K562 (cell line): ENCODE results near the gene TENT5A. TPM values are rescaled to one million over a fixed set of nuclear protein-coding genes. Genes with fewer than 3 reads are reported as not detected.

Experiments
- ATAC-seq: fragments of 200-7000 bp; cut with Tn5 transposase; 3 replicates; pipeline ENCODE4 v1.9.1; 2020; ENCODE audit warnings: moderate library complexity
- BruUV-seq: library from RNA; stranded (reverse); fragments of 400-500 nt; replicated peaks from 2 replicates; lab custom pipeline; 2021; lab: Mats Ljungman, UMichigan
- CTCF ChIA-PET: fragments of 300-600 bp; formaldehyde crosslinking; extraction: SDS; loops from one replicate; lab custom pipeline; 2021; ENCODE audit warnings: low intra/inter-chr PET ratio; lab: Yijun Ruan, JAX
- POLR2A ChIA-PET: fragments of 300-600, 350-650 bp; sonication (Branson Sonifier 250); formaldehyde crosslinking; extraction: SDS; loops from one replicate; lab custom pipeline; 2021; ENCODE audit warnings: antibody characterized with exemption, inconsistent platforms; lab: Yijun Ruan, JAX
- DNase-seq, 4 experiments: peaks; one replicate each; pipeline versions ENCODE4 v3.0.0 to v3.0.0-alpha.2; 2011 to 2018; ENCODE audit warnings: low spot score in 3 of 4, mixed read lengths in 3 of 4; ENCODE audit errors: extremely low read depth in 1 of 4
- FAIRE-seq: peaks from 2 replicates; lab custom pipeline; 2011; peaks lifted over from hg19 to GRCh38; lab: Jason Lieb, UNC
- H2AFZ ChIP-seq: 2 replicates; pipeline ENCODE4 v1.6.0; 2011; ENCODE audit warnings: low read depth, low read length, control low read depth, inconsistent platforms
- H3K27ac ChIP-seq: fragments of 200-600 bp; 3 replicates; pipeline ENCODE4 v1.8.0; 2011; ENCODE audit warnings: low read depth, mild to moderate bottlenecking, control low read depth, inconsistent platforms, low read length, moderate library complexity, mixed read lengths; ENCODE audit errors: extremely low read depth
- H3K27me3 ChIP-seq, 2 experiments: fragments of 300-600 bp in 1 of 2; 2 replicates in 1 of 2; 3 replicates in 1 of 2; pipeline versions ENCODE4 v1.6.0 to v1.8.0; 2011; ENCODE audit warnings: inconsistent platforms in 2 of 2, low read length in 2 of 2, mild to moderate bottlenecking in 1 of 2, mixed read lengths in 1 of 2, moderate library complexity in 1 of 2; ENCODE audit not compliant: control insufficient read depth in 2 of 2, insufficient read depth in 2 of 2
- H3K36me3 ChIP-seq: fragments of 300-600 bp; 3 replicates; pipeline ENCODE4 v1.8.0; 2011; ENCODE audit warnings: mild to moderate bottlenecking, low read length, inconsistent platforms; ENCODE audit not compliant: control insufficient read depth, insufficient read depth
- H3K4me1 ChIP-seq, 2 experiments: fragments of 200-600 bp in 1 of 2; replicated peaks in 1 of 2; 2 replicates in 1 of 2; 3 replicates in 1 of 2; pipeline versions ENCODE4 v1.5.1 to v1.8.0; 2011; ENCODE audit warnings: inconsistent platforms in 2 of 2, low read length in 2 of 2, mild to moderate bottlenecking in 1 of 2, mixed read lengths in 1 of 2, moderate library complexity in 1 of 2; ENCODE audit not compliant: control insufficient read depth in 2 of 2, insufficient read depth in 2 of 2
- H3K4me2 ChIP-seq: 2 replicates; pipeline ENCODE4 v1.6.1; 2011; ENCODE audit warnings: low read length, control low read depth, inconsistent platforms, mixed read lengths; ENCODE audit not compliant: insufficient read depth
- H3K4me3 ChIP-seq: fragments of 200-600 bp; sonication (generic), shearing (Covaris generic); 2 replicates; pipeline ENCODE4 v1.5.1; 2016; ENCODE audit warnings: control low read depth, inconsistent platforms
- H3K79me2 ChIP-seq: fragments of 200-600 bp; 3 replicates; pipeline ENCODE4 v1.8.0; 2011; ENCODE audit warnings: low read length, inconsistent platforms; ENCODE audit not compliant: control insufficient read depth, insufficient read depth
- H3K9ac ChIP-seq, 2 experiments: 2 replicates each; pipeline versions ENCODE4 v1.6.0 to v1.6.1; 2011; ENCODE audit warnings: low read depth in 2 of 2, low read length in 2 of 2, control low read depth in 1 of 2, inconsistent platforms in 1 of 2, mild to moderate bottlenecking in 1 of 2, mixed read lengths in 1 of 2; ENCODE audit not compliant: insufficient read depth in 1 of 2
- H3K9me1 ChIP-seq: one replicate; pipeline ENCODE4 v1.6.0; 2011; ENCODE audit warnings: inconsistent platforms, mild to moderate bottlenecking, low read length, moderate library complexity; ENCODE audit not compliant: control insufficient read depth, insufficient read depth
- H3K9me3 ChIP-seq: replicated peaks from 2 replicates; pipeline ENCODE4 v1.5.1; 2011; ENCODE audit warnings: low read depth, low read length, inconsistent platforms; ENCODE audit not compliant: control insufficient read depth, insufficient read depth
- H4K20me1 ChIP-seq: replicated peaks from 2 replicates; pipeline ENCODE4 v1.6.1; 2011; ENCODE audit warnings: low read length, inconsistent platforms, mixed read lengths; ENCODE audit not compliant: control insufficient read depth, insufficient read depth
- ARHGAP35 ChIP-seq: fragments of 450-650 bp; IDR thresholded peaks from 2 replicates; pipeline ENCODE4 v1.6.1; 2018; ENCODE audit not compliant: partially characterized antibody
- FOXA1 ChIP-seq: fragments of 450-650 bp; IDR thresholded peaks from 2 replicates; pipeline ENCODE4 v1.6.1; 2016; ENCODE audit warnings: mild to moderate bottlenecking, borderline replicate concordance
- HMG20B ChIP-seq: fragments of 250-450 bp; sonication (Bioruptor Pico); IDR thresholded peaks from 2 replicates; pipeline ENCODE4 v1.5.0; 2021; ENCODE audit warnings: mild to moderate bottlenecking
- NCOA2 ChIP-seq, 2 experiments: fragments of 450-650 bp; IDR thresholded peaks; 2 replicates each; pipeline ENCODE4 v1.6.1; 2018; ENCODE audit warnings: mild to moderate bottlenecking in 2 of 2, moderate library complexity in 1 of 2; ENCODE audit not compliant: partially characterized antibody in 2 of 2
- POLR2B ChIP-seq: fragments of 450-650 bp; IDR thresholded peaks from 2 replicates; pipeline ENCODE4 v1.6.1; 2018; ENCODE audit warnings: low read depth; ENCODE audit not compliant: partially characterized antibody
- PTRF ChIP-seq: fragments of 450-650 bp; IDR thresholded peaks from 2 replicates; pipeline ENCODE4 v1.6.1; 2016; ENCODE audit warnings: mild to moderate bottlenecking, missing genetic modification characterization, missing compliant biosample characterization
- RBM22 ChIP-seq: fragments of 200-400 bp; formaldehyde crosslinking; IDR thresholded peaks from 2 replicates; pipeline ENCODE4 v1.6.1; 2018; ENCODE audit warnings: low read length, low read depth; ENCODE audit not compliant: poor library complexity, severe bottlenecking
- RUNX1 ChIP-seq: sonication (generic); IDR thresholded peaks from 2 replicates; pipeline ENCODE4 v1.6.1; 2016; ENCODE audit warnings: antibody characterized with exemption, low read depth
- SIN3B ChIP-seq: fragments of 450-650 bp; IDR thresholded peaks from 2 replicates; pipeline ENCODE4 v1.6.1; 2017; ENCODE audit warnings: low read depth, mild to moderate bottlenecking, moderate library complexity
- TAF7 ChIP-seq: fragments of 450-650 bp; IDR thresholded peaks from 2 replicates; pipeline ENCODE4 v1.6.1; 2016; ENCODE audit warnings: missing genetic modification characterization, missing compliant biosample characterization
- ZNF3 ChIP-seq: fragments of 250-450 bp; sonication (Bioruptor Pico); IDR thresholded peaks from 2 replicates; pipeline ENCODE4 v1.5.0; 2021; ENCODE audit warnings: mild to moderate bottlenecking, moderate library complexity
- WGBS: fragments of 100-300 bp; shearing (Covaris generic); methylation state at CpG from one replicate; pipeline ENCODE4 v1.1.6; 2016; ENCODE audit warnings: low coverage, mixed read lengths; ENCODE audit not compliant: insufficient coverage; ENCODE audit errors: missing lambda C conversion rate; 5-methylcytosine and 5-hydroxymethylcytosine counted together
- in situ Hi-C: fragments of 300-500 bp; cut with MboI; formaldehyde crosslinking; loops from 4 replicates; pipeline ENCODE4 v1.15.0; 2018; ENCODE audit warnings: inconsistent platforms, mixed read lengths
- intact Hi-C: fragments of 100-400 bp; cut with micrococcal nuclease; formaldehyde crosslinking; loops from 2 replicates; pipeline ENCODE4 v1.14.2; 2022
- polyA plus RNA-seq, 8 experiments: library from polyadenylated mRNA; depleted of rRNA in 4 of 8; stranded (reverse) in 5 of 8; unstranded in 3 of 8; fragments of >200 nt; fragmentation: Nextera tagmentation in 2 of 8; fragmentation: Illumina TruSeq in 1 of 8; extraction: Ambion mirVana in 2 of 8; extraction: Trizol in 1 of 8; gene quantifications; 2 replicates each; pipeline versions ENCODE4 v1.2.1 to v1.2.3, GENCODE V29; 2011 to 2014; ENCODE audit warnings: inconsistent platforms in 1 of 8, missing spikeins in 1 of 8
- total RNA-seq, 7 experiments: library from RNA; depleted of rRNA in 6 of 7; stranded (reverse); fragments of >200 nt in 6 of 7; fragmentation: Illumina TruSeq in 2 of 7; extraction: Trizol in 2 of 7; gene quantifications; 2 replicates each; pipeline versions ENCODE4 v1.2.1 to v1.2.3, GENCODE V29; 2011 to 2021; ENCODE audit warnings: low replicate concordance in 1 of 7
- TF ChIP-seq, protein P1 (sequence below): sonication (generic); formaldehyde crosslinking; IDR thresholded peaks from 2 replicates; pipeline ENCODE4 v1.9.0; 2022; ENCODE audit warnings: mild to moderate bottlenecking, missing genetic modification reagents
- TF ChIP-seq, protein P2 (sequence below): fragments of 250-450 bp; sonication (Bioruptor Pico); IDR thresholded peaks from 2 replicates; pipeline ENCODE4 v1.5.0; 2021; ENCODE audit warnings: mild to moderate bottlenecking, borderline replicate concordance
- TF ChIP-seq, protein P3 (sequence below): conservative IDR thresholded peaks from 2 replicates; pipeline ENCODE4 v1.6.1; 2011; ENCODE audit warnings: low read depth, mild to moderate bottlenecking, low read length; ENCODE audit not compliant: control insufficient read depth
- TF ChIP-seq, protein P4 (sequence below): fragments of 250-450 bp; sonication (Bioruptor Pico); IDR thresholded peaks from 2 replicates; pipeline ENCODE4 v1.8.0; 2021; ENCODE audit warnings: moderate library complexity, mild to moderate bottlenecking, inconsistent platforms

TENT5A gene
- total and polyA plus RNA-seq, 9 of the 15 experiments (the other 6 are each of a cell fraction or from before 2014, with no cell fraction given): 0.77 to 2.3 (median 1.3) TPM

DNA sequence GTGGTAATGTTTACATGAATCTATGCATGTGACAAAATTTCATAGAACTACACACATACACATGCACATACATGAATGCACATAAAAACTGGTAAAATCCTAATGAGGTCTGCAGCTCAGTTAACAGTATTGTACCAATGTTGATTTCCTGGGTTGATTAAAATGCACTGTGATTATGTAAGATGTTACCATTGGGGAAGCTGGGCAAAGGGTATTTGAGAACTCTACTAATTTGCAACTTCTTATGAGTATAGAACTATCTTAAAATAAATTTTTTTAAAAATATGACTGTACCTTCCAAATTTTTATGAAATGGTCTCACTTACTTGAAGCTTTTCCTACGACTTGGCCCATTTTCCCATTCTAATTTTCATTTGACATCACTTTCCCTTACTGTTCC, 43.4 kb upstream of the TENT5A start (continued):
- TF ChIP-seq, protein P1, sequence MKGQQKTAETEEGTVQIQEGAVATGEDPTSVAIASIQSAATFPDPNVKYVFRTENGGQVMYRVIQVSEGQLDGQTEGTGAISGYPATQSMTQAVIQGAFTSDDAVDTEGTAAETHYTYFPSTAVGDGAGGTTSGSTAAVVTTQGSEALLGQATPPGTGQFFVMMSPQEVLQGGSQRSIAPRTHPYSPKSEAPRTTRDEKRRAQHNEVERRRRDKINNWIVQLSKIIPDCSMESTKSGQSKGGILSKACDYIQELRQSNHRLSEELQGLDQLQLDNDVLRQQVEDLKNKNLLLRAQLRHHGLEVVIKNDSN: no peak

DNA sequence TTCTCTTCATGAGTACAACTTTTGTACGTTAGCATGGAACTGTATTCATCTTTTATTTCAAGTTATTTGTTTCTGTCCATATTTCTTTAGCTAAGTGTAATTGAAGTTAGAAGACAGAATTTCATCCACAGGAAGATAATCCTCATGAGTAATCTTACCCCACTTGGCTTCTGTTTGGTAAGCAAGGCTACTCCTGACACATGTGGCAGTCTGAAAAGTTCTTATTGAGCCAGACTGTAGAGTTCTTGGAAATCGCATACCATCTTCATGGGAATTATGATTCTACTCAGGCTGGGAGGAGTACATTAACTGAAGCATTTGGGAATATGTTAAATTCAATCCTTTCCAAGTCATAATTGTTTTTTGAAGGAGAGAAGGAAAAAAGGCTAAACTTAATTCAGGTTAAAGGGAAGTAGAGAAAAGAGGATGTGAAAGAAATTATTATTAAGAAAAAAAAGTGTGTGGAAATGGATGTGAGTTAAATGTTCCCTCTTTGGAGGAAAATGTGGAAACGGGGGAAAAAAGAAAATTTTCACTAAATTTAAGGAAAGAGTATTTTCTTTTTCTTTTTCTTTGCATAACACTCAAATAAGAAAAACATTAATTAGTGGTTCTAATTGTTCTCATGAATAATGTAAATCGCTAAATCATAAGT, 41.5 kb upstream of the TENT5A start:
- CTCF ChIA-PET: no interaction called here
- ATAC-seq (no peak), DNase-seq (no peak), FAIRE-seq (no peak)
- in situ Hi-C loops: no loop called here
- no peak overlapping the region for H3K4me3 ChIP-seq
- no peaks in the 10 kb centered on the region for H3K36me3 ChIP-seq
- intact Hi-C loops: no loop called here
- no peaks in the 10 kb centered on the region for H3K4me1 ChIP-seq
- no peaks in the 10 kb centered on the region for H3K9me3 ChIP-seq
- no peaks in the 10 kb centered on the region for H3K27me3 ChIP-seq
- H2AFZ ChIP-seq: no peak overlapping the region
- POLR2A ChIA-PET: no interaction called here
- TF ChIP-seq, protein P2, sequence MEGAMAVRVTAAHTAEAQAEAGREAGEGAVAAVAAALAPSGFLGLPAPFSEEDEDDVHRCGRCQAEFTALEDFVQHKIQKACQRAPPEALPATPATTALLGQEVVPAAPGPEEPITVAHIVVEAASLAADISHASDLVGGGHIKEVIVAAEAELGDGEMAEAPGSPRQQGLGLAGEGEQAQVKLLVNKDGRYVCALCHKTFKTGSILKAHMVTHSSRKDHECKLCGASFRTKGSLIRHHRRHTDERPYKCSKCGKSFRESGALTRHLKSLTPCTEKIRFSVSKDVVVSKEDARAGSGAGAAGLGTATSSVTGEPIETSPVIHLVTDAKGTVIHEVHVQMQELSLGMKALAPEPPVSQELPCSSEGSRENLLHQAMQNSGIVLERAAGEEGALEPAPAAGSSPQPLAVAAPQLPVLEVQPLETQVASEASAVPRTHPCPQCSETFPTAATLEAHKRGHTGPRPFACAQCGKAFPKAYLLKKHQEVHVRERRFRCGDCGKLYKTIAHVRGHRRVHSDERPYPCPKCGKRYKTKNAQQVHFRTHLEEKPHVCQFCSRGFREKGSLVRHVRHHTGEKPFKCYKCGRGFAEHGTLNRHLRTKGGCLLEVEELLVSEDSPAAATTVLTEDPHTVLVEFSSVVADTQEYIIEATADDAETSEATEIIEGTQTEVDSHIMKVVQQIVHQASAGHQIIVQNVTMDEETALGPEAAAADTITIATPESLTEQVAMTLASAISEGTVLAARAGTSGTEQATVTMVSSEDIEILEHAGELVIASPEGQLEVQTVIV (CRISPR knock-in tag): no peak
- no peak for TF ChIP-seq SIN3B
- TF ChIP-seq, protein P3, sequence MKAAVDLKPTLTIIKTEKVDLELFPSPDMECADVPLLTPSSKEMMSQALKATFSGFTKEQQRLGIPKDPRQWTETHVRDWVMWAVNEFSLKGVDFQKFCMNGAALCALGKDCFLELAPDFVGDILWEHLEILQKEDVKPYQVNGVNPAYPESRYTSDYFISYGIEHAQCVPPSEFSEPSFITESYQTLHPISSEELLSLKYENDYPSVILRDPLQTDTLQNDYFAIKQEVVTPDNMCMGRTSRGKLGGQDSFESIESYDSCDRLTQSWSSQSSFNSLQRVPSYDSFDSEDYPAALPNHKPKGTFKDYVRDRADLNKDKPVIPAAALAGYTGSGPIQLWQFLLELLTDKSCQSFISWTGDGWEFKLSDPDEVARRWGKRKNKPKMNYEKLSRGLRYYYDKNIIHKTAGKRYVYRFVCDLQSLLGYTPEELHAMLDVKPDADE: no peak
- TF ChIP-seq POLR2B: no peak
- TF ChIP-seq FOXA1: no peak
- TF ChIP-seq PTRF (tag): no peak
- TF ChIP-seq RBM22: no peak
- TF ChIP-seq NCOA2 (IDR thresholded peaks at IDR 0.05; ENCODE audit: partially characterized antibody in 2 of 2): no peak
- TF ChIP-seq RUNX1: no peak
- no peak for TF ChIP-seq ZNF3 (CRISPR knock-in tag)
- no peak for TF ChIP-seq TAF7
- TF ChIP-seq, protein P4, sequence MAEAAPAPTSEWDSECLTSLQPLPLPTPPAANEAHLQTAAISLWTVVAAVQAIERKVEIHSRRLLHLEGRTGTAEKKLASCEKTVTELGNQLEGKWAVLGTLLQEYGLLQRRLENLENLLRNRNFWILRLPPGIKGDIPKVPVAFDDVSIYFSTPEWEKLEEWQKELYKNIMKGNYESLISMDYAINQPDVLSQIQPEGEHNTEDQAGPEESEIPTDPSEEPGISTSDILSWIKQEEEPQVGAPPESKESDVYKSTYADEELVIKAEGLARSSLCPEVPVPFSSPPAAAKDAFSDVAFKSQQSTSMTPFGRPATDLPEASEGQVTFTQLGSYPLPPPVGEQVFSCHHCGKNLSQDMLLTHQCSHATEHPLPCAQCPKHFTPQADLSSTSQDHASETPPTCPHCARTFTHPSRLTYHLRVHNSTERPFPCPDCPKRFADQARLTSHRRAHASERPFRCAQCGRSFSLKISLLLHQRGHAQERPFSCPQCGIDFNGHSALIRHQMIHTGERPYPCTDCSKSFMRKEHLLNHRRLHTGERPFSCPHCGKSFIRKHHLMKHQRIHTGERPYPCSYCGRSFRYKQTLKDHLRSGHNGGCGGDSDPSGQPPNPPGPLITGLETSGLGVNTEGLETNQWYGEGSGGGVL (CRISPR knock-in tag): no peak
- no peak for TF ChIP-seq HMG20B (CRISPR knock-in tag)
- no peak for TF ChIP-seq ARHGAP35
- no peaks in the 10 kb centered on the region for H4K20me1 ChIP-seq
- H3K27ac ChIP-seq: no peak overlapping the region
- no peak overlapping the region for H3K4me2 ChIP-seq
- H3K9me1 ChIP-seq: no peaks in the 10 kb centered on the region
- no peaks in the 10 kb centered on the region for H3K79me2 ChIP-seq
- WGBS: 0% methylated on average over 4 of the region's 4 CpGs
- no peak overlapping the region for H3K9ac ChIP-seq
- no TSS peak for BruUV-seq
